HTERT RPE-1 (cell line): ENCODE results near the gene TNS3.

Experiments
- in situ Hi-C: fragments of 300-500 bp; cut with MboI; formaldehyde crosslinking; loops from 4 replicates; pipeline ENCODE4 v1.14.3; 2020; ENCODE audit warnings: low sequenced_read_pairs

Gene TNS3

GRCh38 chr7:47508389-47509380, 73.2 kb downstream of the TNS3 start:
- in situ Hi-C loops = no loop called here

GRCh38 chr7:47507522-47507921, 74.4 kb downstream of the TNS3 start:
- in situ Hi-C loops = no loop called here

GRCh38 chr7:47506382-47507339, 75.2 kb downstream of the TNS3 start:
- in situ Hi-C loops = no loop called here

DNA sequence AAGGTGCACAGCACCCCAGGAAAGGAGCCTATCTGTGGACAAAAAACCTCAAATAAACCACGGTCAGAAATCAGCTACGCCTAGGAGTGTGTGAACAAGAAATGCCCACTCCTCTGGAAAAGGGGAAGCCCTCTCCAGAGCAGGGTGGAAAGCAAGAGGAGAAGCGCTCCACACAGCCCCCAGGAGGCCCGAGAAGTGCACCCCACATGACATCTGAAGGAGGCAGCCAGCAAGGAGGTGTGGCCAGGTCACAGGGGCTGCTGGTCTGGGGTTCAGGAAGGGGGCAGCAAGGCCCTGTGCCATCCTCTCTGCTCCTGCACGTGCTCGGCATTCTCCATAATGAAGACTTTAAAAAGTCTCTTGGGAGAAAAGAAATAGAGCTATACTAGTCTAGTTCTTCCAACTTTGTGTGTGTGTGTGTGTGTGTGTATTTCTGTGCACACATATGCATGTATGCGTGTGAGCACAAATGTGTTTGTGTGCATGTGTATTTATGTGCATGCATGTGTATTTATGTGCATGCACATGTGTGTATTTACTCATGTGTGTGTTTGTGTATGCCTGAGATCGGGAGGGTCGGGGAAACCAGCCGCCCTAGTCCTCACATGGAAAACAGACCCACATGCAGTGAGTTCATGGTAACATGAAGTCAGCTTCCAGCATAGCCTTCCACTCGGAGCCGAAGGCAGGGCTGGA, 76.5 kb downstream of the TNS3 start:
- in situ Hi-C loops = no loop called here

DNA sequence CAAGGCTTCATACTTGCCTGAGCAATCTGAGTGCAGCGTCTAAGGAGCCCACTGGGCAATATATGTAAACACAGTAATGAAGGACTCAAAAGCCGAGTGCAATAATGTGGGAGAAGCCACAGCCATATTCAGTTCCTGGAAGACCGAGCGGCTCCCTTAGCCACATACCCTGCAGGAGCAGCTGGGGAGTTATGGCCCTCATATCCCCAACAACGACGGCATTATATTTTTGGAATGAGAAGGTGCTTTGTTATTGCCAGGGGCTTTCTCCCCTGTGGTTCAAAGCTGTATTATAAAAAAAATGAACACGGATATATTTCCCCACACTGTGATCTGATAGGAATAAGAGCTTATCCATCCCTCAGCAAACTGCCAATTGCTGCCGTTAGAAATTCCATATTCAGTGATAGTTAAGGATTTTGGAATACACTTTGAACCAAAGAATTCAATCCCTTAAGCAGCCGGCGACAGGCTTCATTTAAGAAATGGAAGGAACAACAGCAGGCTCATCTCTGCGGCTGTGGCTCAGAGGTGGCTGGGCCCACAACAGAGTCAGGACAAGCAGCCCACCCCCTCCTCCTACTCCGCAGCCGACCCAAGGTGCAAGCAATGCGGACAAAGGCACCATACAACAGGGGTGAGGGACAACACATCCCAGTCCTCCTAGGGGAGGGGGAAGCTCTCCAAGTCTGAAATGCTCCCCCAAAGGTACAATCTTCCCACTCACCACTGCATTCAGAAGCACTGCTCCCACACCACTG, 77.2 kb downstream of the TNS3 start:
- in situ Hi-C loops = no loop called here

GRCh38 chr7:47503281-47503680, 78.6 kb downstream of the TNS3 start:
- in situ Hi-C loops = no loop called here

DNA sequence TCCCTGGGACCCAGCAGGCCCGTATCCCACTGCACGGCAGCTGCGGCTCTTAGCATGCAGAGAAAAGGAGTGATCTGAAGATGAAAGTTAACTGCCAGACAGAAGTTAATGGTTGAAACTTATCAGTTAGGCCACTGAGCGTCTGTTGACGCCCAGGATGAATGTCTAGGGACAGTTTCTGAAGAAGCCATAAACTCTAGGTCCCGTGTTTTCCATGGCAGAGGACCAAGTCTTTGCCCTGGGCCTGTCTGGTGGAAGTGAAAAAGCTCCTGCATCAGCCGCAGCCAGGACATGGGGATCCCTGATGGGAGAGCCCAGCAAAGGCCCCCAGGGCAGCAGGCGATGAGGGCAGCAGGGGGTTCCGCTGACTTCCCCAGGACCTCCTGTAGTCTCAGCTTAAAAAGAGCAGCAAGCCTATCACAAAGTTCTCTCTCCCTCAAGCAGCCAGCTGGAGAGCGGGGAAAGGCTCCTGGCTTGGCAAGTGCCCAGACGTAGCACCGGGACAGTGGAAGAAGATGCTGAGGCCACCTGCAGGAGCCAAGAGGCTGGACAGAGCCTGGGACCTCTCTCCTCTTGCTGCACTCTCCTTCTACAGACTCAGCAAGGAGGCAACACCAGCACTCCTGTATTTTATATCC, 79.6 kb downstream of the TNS3 start:
- in situ Hi-C loops = no loop called here

DNA sequence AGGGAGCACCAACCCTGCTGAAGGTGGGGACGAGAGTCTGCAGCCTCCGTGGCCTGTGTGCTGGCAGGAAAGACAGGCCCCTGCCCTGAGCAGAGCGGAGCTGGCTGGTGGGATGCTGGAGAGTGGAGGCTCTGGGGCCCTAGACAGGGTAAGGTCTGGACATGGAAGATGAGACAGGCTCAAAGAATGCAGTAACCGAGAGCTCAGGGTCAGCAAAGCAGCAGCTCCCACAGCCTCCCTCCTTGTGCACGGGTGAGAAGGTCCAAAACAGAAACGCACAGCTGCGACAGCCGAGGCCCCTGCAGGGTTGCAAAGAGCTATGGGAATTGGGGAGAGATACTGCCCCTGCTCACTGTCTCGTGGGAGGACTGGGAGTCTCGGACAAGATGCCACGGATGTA, 80.5 kb downstream of the TNS3 start:
- in situ Hi-C loops = no loop called here

- in situ Hi-C loops = no loop called here
These were observed 81.8 kb downstream of the TNS3 start for GRCh38 chr7:47500103-47500563.

- in situ Hi-C loops = no loop called here
These were observed 83.5 kb downstream of the TNS3 start for GRCh38 chr7:47498229-47499056.

GRCh38 chr7:47497367-47498096, 84.4 kb downstream of the TNS3 start:
- in situ Hi-C loops = no loop called here

DNA sequence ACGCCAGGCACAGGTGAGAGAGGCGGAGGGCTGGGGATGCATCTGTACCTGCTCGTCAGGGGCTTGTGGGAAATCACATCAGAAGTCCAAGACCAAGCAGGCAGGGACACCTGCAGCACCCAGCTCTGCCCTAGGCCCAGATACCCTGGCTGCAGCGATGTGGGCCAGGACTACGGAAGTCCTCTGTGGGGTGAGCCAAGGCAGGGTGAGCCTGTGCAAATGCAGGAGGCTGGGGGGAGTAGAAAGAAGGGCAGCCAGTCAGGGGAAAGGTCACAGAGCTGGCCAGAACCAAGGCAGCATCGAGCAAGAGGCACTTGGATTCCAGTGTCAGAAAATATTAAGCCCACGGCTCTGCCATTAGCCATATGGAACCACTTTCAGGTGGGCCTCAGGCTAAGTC, 85.2 kb downstream of the TNS3 start:
- in situ Hi-C loops = no loop called here

GRCh38 chr7:47496056-47496665, 85.8 kb downstream of the TNS3 start:
- in situ Hi-C loops = no loop called here

- in situ Hi-C loops = no loop called here
These were observed 87.7 kb downstream of the TNS3 start for GRCh38 chr7:47493976-47494911.

DNA sequence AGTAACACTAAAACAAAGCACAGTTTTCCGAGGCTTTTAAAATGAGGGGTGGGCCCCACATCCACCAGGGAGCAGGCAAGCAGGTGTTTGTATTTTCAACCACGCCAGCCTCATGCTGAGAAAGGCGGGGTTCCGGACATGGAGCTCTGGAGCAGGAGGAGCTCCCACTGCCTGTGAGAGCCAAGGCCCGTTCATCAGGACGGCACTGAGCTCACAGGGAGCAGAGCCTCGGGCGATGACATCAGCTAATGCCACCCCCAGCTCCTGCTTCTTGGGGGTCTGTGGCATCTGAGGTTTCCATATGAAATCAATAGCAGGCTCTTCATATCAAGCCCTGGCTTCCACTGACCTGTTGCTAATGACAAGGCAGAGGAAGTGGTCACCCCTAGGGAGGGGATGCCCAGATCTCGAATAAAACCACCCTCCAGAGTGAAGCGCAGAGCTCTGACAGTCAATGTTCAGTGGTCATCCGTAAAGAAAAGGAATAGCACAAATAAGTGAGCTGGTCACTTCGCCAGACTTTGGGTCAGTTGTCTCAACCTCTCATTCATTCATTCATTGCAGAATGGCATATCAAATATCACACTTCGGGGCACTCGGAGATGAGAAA, 89.1 kb downstream of the TNS3 start:
- in situ Hi-C loops = no loop called here
